Measurements from ENCODE around the gene PXYLP1.
"Not testable (repeated sequence)": the region's sequence is repeated elsewhere in the genome, so short reads cannot be mapped to it uniquely, and the experiment has no call there.

The PXYLP1 gene, protein sequence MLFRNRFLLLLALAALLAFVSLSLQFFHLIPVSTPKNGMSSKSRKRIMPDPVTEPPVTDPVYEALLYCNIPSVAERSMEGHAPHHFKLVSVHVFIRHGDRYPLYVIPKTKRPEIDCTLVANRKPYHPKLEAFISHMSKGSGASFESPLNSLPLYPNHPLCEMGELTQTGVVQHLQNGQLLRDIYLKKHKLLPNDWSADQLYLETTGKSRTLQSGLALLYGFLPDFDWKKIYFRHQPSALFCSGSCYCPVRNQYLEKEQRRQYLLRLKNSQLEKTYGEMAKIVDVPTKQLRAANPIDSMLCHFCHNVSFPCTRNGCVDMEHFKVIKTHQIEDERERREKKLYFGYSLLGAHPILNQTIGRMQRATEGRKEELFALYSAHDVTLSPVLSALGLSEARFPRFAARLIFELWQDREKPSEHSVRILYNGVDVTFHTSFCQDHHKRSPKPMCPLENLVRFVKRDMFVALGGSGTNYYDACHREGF

GRCh38 chr3:141231101-141231951 lies at the start of gene PXYLP1:
PXYLP1 (plus strand) TSS chr3:141231825; CDS start chr3:141260176, 28,351 bp downstream.
- peak; percentile 83 for DNase-seq (ENCODE audit: low read depth)

GRCh38 chr3:141183606-141184005 lies 48.0 kb upstream of the PXYLP1 start:
- DNase-seq (ENCODE audit: low read depth), result no peak

DNA sequence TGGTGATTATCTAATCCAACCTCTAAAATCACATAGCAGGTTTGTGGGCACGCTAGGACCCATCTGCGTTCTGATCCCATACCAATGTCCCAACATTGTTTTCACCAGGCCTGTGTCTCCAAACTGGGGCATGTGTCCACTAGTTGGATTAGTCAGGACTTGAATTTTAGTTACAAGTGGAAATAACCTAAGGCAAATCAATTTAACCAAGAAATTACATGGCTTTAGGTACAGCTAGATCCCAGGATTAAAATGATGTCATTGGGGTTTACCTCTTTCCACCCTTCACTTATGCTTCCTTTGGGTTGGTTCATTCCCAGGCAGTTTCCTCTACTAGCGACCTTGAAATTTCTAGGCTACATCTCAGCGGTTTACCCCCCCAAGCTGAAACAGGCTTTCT lies 47.2 kb upstream of the PXYLP1 start:
- DNase-seq (ENCODE audit: low read depth), result no peak

GRCh38 chr3:141191097-141191749 lies 40.4 kb upstream of the PXYLP1 start:
- peak; percentile 3 for DNase-seq (ENCODE audit: low read depth)

GRCh38 chr3:141192345-141192744 lies 39.3 kb upstream of the PXYLP1 start:
- DNase-seq (ENCODE audit: low read depth), result peak; percentile 90

- DNase-seq (ENCODE audit: low read depth), result no peak
These were observed 38.4 kb upstream of the PXYLP1 start for GRCh38 chr3:141193066-141193830.

DNA sequence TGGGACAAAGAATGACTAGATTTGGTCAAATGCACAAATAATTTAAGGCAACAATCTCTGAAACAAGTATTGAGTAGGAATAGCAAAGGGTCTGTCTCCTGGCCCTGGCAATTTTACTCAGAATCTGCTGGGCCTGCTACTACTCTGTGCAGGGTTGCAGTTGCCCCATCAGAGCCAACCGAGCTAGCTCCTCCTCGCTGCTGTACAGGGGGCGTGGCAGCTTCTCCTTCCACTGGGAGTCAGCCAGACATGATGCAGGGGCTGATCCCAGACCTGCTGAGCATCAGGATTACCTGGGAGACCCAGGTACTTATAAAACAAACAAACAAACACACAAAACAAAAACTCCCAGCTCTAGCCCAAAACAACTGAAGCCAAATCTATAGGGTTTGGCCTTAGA lies 30.5 kb upstream of the PXYLP1 start:
- DNase-seq (ENCODE audit: low read depth), result no peak

DNA sequence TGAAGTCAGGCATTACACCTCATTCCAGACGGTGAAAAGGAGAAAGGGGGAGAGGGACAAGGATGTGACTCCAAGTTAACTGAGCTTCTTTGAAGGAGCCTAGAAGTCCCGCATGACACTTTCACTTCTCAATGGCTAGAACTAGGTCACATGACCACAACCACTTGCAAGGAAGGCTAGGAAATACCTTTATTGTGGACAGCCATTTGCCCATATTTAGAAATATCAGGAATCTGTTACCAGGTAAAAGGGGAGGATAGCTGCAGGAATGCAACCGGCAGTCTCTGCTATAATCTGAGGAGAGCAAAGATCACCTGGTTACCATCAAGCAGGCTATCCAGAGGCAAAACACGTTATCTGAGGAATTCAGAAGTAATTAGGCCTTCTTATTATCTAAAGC lies 28.9 kb upstream of the PXYLP1 start:
- no peak for DNase-seq (ENCODE audit: low read depth)

DNA sequence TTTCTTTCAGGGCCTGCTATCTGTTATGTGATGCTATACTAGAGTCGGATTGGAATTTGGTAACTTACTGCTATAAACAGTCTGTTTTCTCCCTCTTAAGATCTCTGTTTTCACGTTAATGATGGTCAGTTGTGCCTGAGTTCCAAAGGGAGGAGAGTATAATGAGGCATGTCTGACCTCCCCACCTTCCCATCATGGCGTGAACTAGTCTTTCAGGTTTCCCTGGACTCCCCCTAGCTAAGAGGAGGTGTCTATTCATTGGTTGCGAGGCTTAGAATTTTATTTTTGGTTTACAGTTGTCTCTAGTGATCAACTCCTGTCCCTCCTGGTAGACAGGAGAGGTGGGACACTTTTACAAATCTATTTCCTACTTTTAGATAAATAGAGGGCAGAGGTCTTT lies 27.8 kb upstream of the PXYLP1 start:
- no peak for DNase-seq (ENCODE audit: low read depth)

- DNase-seq (ENCODE audit: low read depth), result no peak
These were observed 27.3 kb upstream of the PXYLP1 start for GRCh38 chr3:141204343-141204742.

DNA sequence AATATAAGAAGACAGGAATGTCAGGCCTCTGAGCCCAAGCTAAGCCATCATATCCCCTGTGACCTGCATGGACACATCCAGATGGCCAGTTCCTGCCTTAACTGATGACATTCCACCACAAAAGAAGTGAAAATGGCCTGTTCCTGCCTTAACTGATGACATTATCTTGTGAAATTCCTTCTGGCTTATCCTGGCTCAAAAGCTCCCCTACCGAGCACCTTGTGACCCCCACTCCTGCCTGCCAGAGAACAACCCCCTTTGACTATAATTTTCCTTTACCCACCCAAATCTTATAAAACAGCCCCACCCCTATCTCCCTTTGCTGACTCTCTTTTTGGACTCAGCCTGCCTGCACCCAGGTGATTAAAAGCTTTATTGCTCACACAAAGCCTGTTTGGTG lies 20.3 kb upstream of the PXYLP1 start:
- not testable (repeated sequence) for DNase-seq (ENCODE audit: low read depth)

GRCh38 chr3:141212101-141212500 lies 19.5 kb upstream of the PXYLP1 start:
- no peak for DNase-seq (ENCODE audit: low read depth)

- no peak for DNase-seq (ENCODE audit: low read depth)
These were observed 19.1 kb upstream of the PXYLP1 start for GRCh38 chr3:141212555-141212954.

DNA sequence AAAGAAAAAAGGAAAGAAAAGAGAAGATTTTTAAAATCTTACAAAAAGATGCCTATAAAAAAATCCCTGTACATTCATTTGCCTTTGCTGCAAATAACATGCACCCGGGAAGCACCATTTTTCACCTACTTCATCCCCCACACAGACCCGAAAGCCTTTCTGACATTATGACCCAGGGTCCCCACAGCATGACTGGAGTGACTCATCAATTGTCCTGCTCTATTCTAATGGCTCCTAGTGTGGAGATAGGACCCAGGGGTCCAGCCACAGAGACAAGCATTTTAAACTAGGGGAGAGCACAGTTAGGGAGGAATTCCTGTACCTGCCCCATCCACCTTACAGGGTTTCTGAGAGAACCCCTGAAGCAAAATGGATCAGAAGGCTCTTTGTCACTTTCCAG lies 14.7 kb upstream of the PXYLP1 start:
- DNase-seq (ENCODE audit: low read depth), result no peak

DNA sequence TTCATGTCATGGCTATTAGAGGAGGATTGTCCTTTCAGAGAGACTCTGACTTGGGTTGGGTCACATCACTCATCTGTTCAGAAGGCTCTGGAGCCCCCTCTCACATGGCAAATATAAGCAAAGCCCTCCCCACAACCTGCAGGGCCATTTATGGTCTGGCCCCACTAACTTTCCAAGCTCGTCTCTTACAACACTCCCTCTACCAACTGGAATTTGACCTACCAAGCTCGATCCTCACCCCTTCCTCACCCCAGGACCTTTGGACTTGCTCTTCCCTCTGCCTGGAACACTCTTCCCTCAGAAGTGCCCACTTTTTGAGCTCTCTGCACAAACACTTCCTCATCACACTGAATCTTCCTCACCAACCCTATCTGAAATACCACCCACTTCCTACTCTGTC lies 14.2 kb upstream of the PXYLP1 start:
- DNase-seq (ENCODE audit: low read depth), result no peak

DNA sequence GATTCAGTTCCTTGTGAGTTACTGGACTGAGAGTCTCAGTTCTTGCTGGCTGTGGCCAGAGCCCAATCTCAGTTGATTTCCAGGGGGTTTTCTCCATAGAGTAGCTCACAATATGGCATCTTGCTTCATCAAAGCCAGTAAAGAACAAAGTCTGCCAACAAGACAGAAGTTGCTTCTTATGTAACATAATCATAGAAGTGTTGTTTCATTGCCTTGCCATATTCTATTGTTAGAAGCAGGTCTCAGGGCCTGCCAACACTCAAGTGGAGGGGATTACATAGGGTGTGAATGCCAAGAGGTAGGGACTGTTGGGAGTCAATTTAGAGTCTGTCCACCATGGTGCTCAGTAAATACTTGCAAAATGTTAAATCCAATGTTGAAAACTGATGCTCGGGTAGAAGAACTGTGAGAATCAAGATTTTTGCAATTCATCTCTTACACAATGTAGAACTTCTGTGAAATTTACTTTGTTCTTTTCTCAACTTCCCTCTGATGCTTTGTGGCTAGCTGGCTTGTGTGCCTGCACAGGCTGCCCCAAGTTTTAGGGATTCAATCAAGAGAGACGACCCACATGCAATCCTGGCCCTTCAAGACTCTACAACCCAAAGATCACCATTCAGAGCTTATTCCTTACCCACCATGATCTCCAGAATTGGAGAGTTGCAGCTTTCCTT lies 13.3 kb upstream of the PXYLP1 start:
- DNase-seq (ENCODE audit: low read depth), result no peak

- DNase-seq (ENCODE audit: low read depth), result no peak
These were observed 12.7 kb upstream of the PXYLP1 start for GRCh38 chr3:141218926-141219325.

- no peak for DNase-seq (ENCODE audit: low read depth)
These were observed 7.9 kb upstream of the PXYLP1 start for GRCh38 chr3:141223673-141224166.

DNA sequence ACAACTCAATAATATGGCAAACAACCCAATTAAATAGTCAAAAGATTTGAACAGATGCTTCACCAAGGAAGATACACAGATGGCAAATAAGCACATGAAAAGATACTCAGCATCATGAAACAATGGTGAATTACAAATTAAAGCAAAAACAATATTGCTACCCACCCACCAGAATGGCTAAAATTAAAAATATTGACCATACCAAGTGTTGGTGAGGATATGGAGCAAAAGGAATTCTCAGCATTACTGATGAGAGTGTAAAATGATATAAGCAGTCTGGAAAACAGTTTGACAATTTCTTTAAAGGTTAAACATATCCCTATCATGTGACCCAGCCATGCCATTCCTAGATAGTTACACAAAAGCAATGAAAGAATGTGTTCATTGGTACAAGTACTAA lies 5.7 kb upstream of the PXYLP1 start:
- DNase-seq (ENCODE audit: low read depth), result no peak

GRCh38 chr3:141227216-141227615 lies 4.4 kb upstream of the PXYLP1 start:
- DNase-seq (ENCODE audit: low read depth), result no peak

- peak; percentile 9 for DNase-seq (ENCODE audit: low read depth)
These were observed 3.9 kb upstream of the PXYLP1 start for GRCh38 chr3:141227752-141228151.
